Thoracic aorta (tissue), 2 donors: ENCODE data around the gene SLC44A3. TPM values are rescaled to one million over a fixed set of nuclear protein-coding genes. Genes with fewer than 3 reads are reported as not detected.

ENCODE experiments used
- ATAC-seq: fragments of 150-250 bp; one replicate; pipeline ENCODE4 v1.8.0; 2017; ENCODE audit warnings: low read depth; ENCODE audit not compliant: insufficient number of reproducible peaks, low FRiP score
- DNase-seq: peaks from one replicate; pipeline ENCODE4 v3.0.0-alpha.2; 2020; ENCODE audit warnings: low spot score
- H3K27ac ChIP-seq, 2 donors: fragments of 200-600 bp; sonication (generic); 1 replicate in 1 of 2; 2 replicates in 1 of 2; pipeline ENCODE4 v1.5.1; 2016; ENCODE audit warnings: mild to moderate bottlenecking in 2 of 2, moderate library complexity in 2 of 2
- H3K27me3 ChIP-seq: fragments of 200-600 bp; sonication (generic); replicated peaks from 2 replicates; pipeline ENCODE4 v1.6.0; 2016; ENCODE audit warnings: mild to moderate bottlenecking; ENCODE audit not compliant: insufficient read depth
- H3K36me3 ChIP-seq: fragments of 200-600 bp; sonication (generic); one replicate; pipeline ENCODE4 v1.5.1; 2016
- H3K4me1 ChIP-seq, 2 donors: fragments of 200-600 bp; sonication (generic); 1 replicate in 1 of 2; 2 replicates in 1 of 2; pipeline versions ENCODE4 v1.5.1 to v1.6.0; 2016; ENCODE audit warnings: low read depth in 2 of 2, mild to moderate bottlenecking in 1 of 2; ENCODE audit not compliant: control insufficient read depth in 1 of 2
- H3K4me3 ChIP-seq: fragments of 200-600 bp; sonication (generic); 2 replicates; pipeline ENCODE4 v1.5.1; 2016; ENCODE audit warnings: mild to moderate bottlenecking
- H3K9me3 ChIP-seq: fragments of 200-600 bp; sonication (generic); 2 replicates; pipeline ENCODE4 v1.5.1; 2016
- CTCF ChIP-seq: fragments of 200-600 bp; sonication (generic); IDR thresholded peaks from one replicate; pipeline ENCODE4 v1.5.1; 2019; ENCODE audit warnings: antibody characterized with exemption
- total RNA-seq, 2 donors: library from RNA; depleted of rRNA; stranded (reverse); fragments of >200 nt; gene quantifications; one replicate each; pipeline versions ENCODE4 v1.1.0 to v1.2.3, GENCODE V29; 2016

The SLC44A3 gene
- total RNA-seq, 2 donors from 2014 or later = 2.5 to 3.7 TPM

GRCh38 chr1:94821636-94822305, 1.6 kb downstream of the SLC44A3 start:
- H3K27me3 ChIP-seq = no peaks in the 10 kb centered on the region
- H3K27ac ChIP-seq = no peak overlapping the region
- ATAC-seq (no peak), DNase-seq (no peak)
- H3K36me3 ChIP-seq = no peaks in the 10 kb centered on the region
- H3K4me3 ChIP-seq = no peak overlapping the region
- H3K4me1 ChIP-seq = peaks cover 2 to 4% of the 10 kb centered on the region in 2 donors
- H3K9me3 ChIP-seq = no peaks in the 10 kb centered on the region
- no peak for TF ChIP-seq CTCF

GRCh38 chr1:94823116-94823515, 3.0 kb downstream of the SLC44A3 start:
- H3K4me3 ChIP-seq = no peak overlapping the region
- no peaks in the 10 kb centered on the region for H3K9me3 ChIP-seq
- H3K4me1 ChIP-seq = peaks cover 2 to 4% of the 10 kb centered on the region in 2 donors
- H3K27ac ChIP-seq = no peak overlapping the region
- H3K36me3 ChIP-seq = no peaks in the 10 kb centered on the region
- no peak for ATAC-seq
- no peak for DNase-seq
- H3K27me3 ChIP-seq = no peaks in the 10 kb centered on the region
- TF ChIP-seq CTCF = no peak

GRCh38 chr1:94825936-94826335, 5.8 kb downstream of the SLC44A3 start:
- no peaks in the 10 kb centered on the region for H3K36me3 ChIP-seq
- no peaks in the 10 kb centered on the region for H3K4me1 ChIP-seq
- H3K9me3 ChIP-seq = no peaks in the 10 kb centered on the region
- no peak overlapping the region for H3K4me3 ChIP-seq
- no peak for DNase-seq
- no peak for ATAC-seq
- no peak overlapping the region for H3K27ac ChIP-seq
- no peak for TF ChIP-seq CTCF
- no peaks in the 10 kb centered on the region for H3K27me3 ChIP-seq

GRCh38 chr1:94827434-94827833, 7.3 kb downstream of the SLC44A3 start:
- H3K9me3 ChIP-seq = no peaks in the 10 kb centered on the region
- TF ChIP-seq CTCF = no peak
- H3K27me3 ChIP-seq = no peaks in the 10 kb centered on the region
- no peak overlapping the region for H3K4me3 ChIP-seq
- no peak for ATAC-seq
- no peak overlapping the region for H3K27ac ChIP-seq
- no peaks in the 10 kb centered on the region for H3K36me3 ChIP-seq
- DNase-seq = no peak
- no peaks in the 10 kb centered on the region for H3K4me1 ChIP-seq

- no peak overlapping the region for H3K4me3 ChIP-seq
- DNase-seq = no peak
- H3K36me3 ChIP-seq = no peaks in the 10 kb centered on the region
- TF ChIP-seq CTCF = no peak
- no peak for ATAC-seq
- H3K4me1 ChIP-seq = no peaks in the 10 kb centered on the region
- H3K27ac ChIP-seq = no peak overlapping the region
- H3K27me3 ChIP-seq = no peaks in the 10 kb centered on the region
- no peaks in the 10 kb centered on the region for H3K9me3 ChIP-seq
These were observed 8.1 kb downstream of the SLC44A3 start for GRCh38 chr1:94828251-94828650.
